Gastrocnemius medialis (tissue), 4 donors: ENCODE measurements around the gene LRSAM1.

Source experiments
- CTCF ChIP-seq, 5 experiments: fragments of 450-650 bp in 3 of 5; fragments of 200-600 bp in 2 of 5; sonication (generic) in 2 of 5; IDR thresholded peaks in 4 of 5; conservative IDR thresholded peaks in 1 of 5; 1 replicate in 4 of 5; 2 replicates in 1 of 5; pipeline ENCODE4 v1.5.1; 2016 to 2019; ENCODE audit warnings: antibody characterized with exemption in 5 of 5, mild to moderate bottlenecking in 3 of 5, moderate library complexity in 3 of 5
- POLR2A ChIP-seq, 2 donors: fragments of 450-650 bp; IDR thresholded peaks; one replicate each; pipeline ENCODE4 v1.6.1; 2017; ENCODE audit warnings: antibody characterized with exemption in 2 of 2, mild to moderate bottlenecking in 2 of 2, moderate library complexity in 2 of 2

DNA sequence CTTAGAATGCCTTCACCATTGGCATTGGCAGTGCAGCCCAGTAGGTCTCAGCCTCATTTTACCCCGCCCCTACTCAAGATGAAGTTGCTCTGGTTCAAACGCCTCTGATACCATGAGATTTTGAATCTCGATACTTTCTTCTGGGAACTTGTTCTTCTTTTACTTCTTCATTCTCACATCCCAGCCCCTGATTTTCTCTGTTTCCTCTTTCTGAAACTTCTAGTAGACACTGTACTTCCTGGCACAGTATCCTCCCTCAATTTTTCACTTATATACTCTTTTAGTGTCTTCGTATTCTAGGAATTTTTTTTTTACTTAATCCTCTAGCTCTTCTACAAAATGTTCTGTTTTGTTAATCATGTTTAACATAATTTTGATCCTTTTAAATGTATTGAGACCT lies 40.2 kb upstream of the LRSAM1 start:
- TF ChIP-seq CTCF (IDR thresholded peaks at IDR 0.05 in 4 of 5, conservative IDR thresholded peaks at IDR 0.05 in 1 of 5) (no peak), POLR2A (IDR thresholded peaks at IDR 0.05) (no peak)
